Endodermal cell (in vitro differentiated cells): ENCODE results near the gene WDR43. TPM values are rescaled to one million over a fixed set of nuclear protein-coding genes. Genes with fewer than 3 reads are reported as not detected.

ENCODE experiments used
- DNase-seq: peaks from one replicate; pipeline ENCODE4 v3.0.0-alpha.2; 2017
- H3K27ac ChIP-seq: 2 replicates; pipeline ENCODE4 v1.5.1; 2013; ENCODE audit warnings: mild to moderate bottlenecking, low read depth, low read length, moderate library complexity
- H3K27me3 ChIP-seq: 2 replicates; pipeline ENCODE4 v1.6.1; 2013; ENCODE audit warnings: mild to moderate bottlenecking, low read length, moderate library complexity; ENCODE audit not compliant: insufficient read depth, control insufficient read depth, poor library complexity, severe bottlenecking
- H3K36me3 ChIP-seq: 2 replicates; pipeline ENCODE4 v1.7.0; 2013; ENCODE audit warnings: mild to moderate bottlenecking, low read length, moderate library complexity; ENCODE audit not compliant: control insufficient read depth, insufficient read depth
- H3K4me1 ChIP-seq: one replicate; pipeline ENCODE4 v1.7.0; 2013; ENCODE audit warnings: low read length; ENCODE audit not compliant: control insufficient read depth, insufficient read depth
- H3K4me3 ChIP-seq: 2 replicates; pipeline ENCODE4 v1.5.1; 2013; ENCODE audit warnings: mild to moderate bottlenecking, low read length, moderate library complexity
- H3K9ac ChIP-seq: 2 replicates; pipeline ENCODE4 v1.6.1; 2013; ENCODE audit warnings: mild to moderate bottlenecking, low read length, moderate library complexity; ENCODE audit not compliant: poor library complexity, severe bottlenecking; ENCODE audit errors: extremely low read depth
- H3K9me3 ChIP-seq: 2 replicates; pipeline ENCODE4 v1.6.1; 2013; ENCODE audit warnings: mild to moderate bottlenecking, low read length, moderate library complexity; ENCODE audit not compliant: control insufficient read depth
- H3K27ac Mint-ChIP-seq: 2 replicates; pipeline ENCODE4 v1.8.0; 2020; ENCODE audit warnings: mixed read lengths
- H3K27me3 Mint-ChIP-seq: 2 replicates; pipeline ENCODE4 v1.8.0; 2021; ENCODE audit warnings: mild to moderate bottlenecking, mixed read lengths; ENCODE audit not compliant: insufficient read depth
- H3K36me3 Mint-ChIP-seq: 2 replicates; pipeline ENCODE4 v1.8.0; 2020; ENCODE audit warnings: low read depth, mixed read lengths
- H3K4me1 Mint-ChIP-seq: 2 replicates; pipeline ENCODE4 v1.8.0; 2020; ENCODE audit warnings: mixed read lengths
- H3K4me3 Mint-ChIP-seq: 2 replicates; pipeline ENCODE4 v1.8.0; 2020; ENCODE audit warnings: mild to moderate bottlenecking, moderate library complexity, mixed read lengths
- H3K9me3 Mint-ChIP-seq: 2 replicates; pipeline ENCODE4 v1.8.0; 2020; ENCODE audit warnings: mild to moderate bottlenecking, mixed read lengths
- WGBS, 2 experiments: methylation state at CpG; one replicate each; pipeline versions ENCODE4 v1.1.5 to v1.1.7; 2013; ENCODE audit warnings: missing lambda C conversion rate in 2 of 2, mixed read lengths in 1 of 2; ENCODE audit not compliant: insufficient coverage in 1 of 2, insufficient read length in 1 of 2; 5-methylcytosine and 5-hydroxymethylcytosine counted together
- total RNA-seq, 2 donors: library from RNA; stranded (reverse); fragmentation: NEBNext Ultra II Directional in 1 of 2; extraction: Animal tissue kit (Norgen Biotek cat#: 25700) in 1 of 2; gene quantifications; 2 replicates in 1 of 2; 3 replicates in 1 of 2; pipeline ENCODE4 v1.2.1, GENCODE V29; 2021
- TF ChIP-seq, protein P1 (sequence below): fragments of 200-600 bp; sonication (generic); conservative IDR thresholded peaks from 2 replicates; pipeline ENCODE4 v1.5.0; 2021; ENCODE audit warnings: antibody characterized with exemption, mild to moderate bottlenecking

The WDR43 gene
- total RNA-seq, 2 donors from 2014 or later = 64.3 to 77.7 TPM

DNA sequence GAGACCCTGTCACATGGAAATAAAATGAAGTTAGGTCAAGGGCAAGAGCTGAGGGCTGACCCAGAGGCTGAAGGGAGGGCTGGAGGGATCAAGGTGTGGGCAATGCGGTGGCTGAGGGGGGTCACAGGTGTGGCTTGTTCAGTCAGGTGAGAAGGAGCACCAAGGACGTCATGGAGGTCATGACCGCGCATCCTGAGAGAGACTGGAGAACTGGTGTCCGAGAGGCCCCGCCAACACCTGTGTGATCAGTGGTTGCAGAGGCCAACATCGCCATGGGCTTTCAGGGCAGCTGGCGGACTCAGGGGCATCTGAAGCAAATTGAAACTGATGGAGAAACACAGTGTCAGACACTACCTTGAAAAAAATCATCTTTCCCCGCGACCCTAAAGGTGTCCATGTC lies 99.6 kb downstream of the WDR43 start:
- WGBS, 2 experiments = 94 to 98% methylated on average over 10 of the region's 10 CpGs
- DNase-seq = peak; percentile 26
- Mint-ChIP-seq H3K27me3 (no peaks in the 10 kb centered on the region), H3K9me3 (no peaks in the 10 kb centered on the region), H3K27ac (no peak overlapping the region), H3K4me3 (no peak overlapping the region), H3K36me3 (no peaks in the 10 kb centered on the region), H3K4me1 (peaks cover 31% of the 10 kb centered on the region)
- no peak overlapping the region for H3K27ac ChIP-seq
- TF ChIP-seq, protein P1, sequence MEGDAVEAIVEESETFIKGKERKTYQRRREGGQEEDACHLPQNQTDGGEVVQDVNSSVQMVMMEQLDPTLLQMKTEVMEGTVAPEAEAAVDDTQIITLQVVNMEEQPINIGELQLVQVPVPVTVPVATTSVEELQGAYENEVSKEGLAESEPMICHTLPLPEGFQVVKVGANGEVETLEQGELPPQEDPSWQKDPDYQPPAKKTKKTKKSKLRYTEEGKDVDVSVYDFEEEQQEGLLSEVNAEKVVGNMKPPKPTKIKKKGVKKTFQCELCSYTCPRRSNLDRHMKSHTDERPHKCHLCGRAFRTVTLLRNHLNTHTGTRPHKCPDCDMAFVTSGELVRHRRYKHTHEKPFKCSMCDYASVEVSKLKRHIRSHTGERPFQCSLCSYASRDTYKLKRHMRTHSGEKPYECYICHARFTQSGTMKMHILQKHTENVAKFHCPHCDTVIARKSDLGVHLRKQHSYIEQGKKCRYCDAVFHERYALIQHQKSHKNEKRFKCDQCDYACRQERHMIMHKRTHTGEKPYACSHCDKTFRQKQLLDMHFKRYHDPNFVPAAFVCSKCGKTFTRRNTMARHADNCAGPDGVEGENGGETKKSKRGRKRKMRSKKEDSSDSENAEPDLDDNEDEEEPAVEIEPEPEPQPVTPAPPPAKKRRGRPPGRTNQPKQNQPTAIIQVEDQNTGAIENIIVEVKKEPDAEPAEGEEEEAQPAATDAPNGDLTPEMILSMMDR = no peak
- no peak overlapping the region for H3K4me3 ChIP-seq
- no peak overlapping the region for H3K9ac ChIP-seq
- no peaks in the 10 kb centered on the region for H3K9me3 ChIP-seq
- no peaks in the 10 kb centered on the region for H3K36me3 ChIP-seq
- no peaks in the 10 kb centered on the region for H3K4me1 ChIP-seq
- H3K27me3 ChIP-seq = no peaks in the 10 kb centered on the region

DNA sequence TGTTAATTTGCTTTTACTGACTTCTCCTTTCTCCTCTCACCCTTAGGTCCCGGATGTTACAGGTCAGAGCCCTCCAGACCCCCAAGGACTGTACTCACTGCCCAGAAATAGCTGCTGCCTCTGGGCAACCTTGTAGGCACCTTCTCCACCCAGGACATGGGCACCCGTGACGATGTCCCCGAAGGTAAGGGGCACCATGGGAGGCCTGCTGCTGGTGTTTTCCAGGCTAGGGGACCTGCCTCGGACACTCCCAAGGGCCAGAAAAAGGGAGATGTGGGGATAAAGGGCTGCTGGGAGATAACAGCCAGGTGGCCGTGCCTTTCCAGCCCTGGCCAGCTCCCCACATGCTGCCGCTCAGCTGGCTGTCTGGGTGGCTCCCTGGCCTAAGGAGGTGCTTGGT lies 100.2 kb downstream of the WDR43 start:
- no peaks in the 10 kb centered on the region for H3K4me1 ChIP-seq
- peak; percentile 38 for DNase-seq
- WGBS, 2 experiments = 83 to 100% methylated on average over 3 to 7 of the region's 7 CpGs
- H3K27ac Mint-ChIP-seq = no peak overlapping the region
- TF ChIP-seq, protein P1 = no peak
- H3K27ac ChIP-seq = no peak overlapping the region
- H3K36me3 ChIP-seq = no peaks in the 10 kb centered on the region
- no peak overlapping the region for H3K9ac ChIP-seq
- no peaks in the 10 kb centered on the region for H3K36me3 Mint-ChIP-seq
- H3K4me3 Mint-ChIP-seq = no peak overlapping the region
- peaks cover 33% of the 10 kb centered on the region for H3K4me1 Mint-ChIP-seq
- no peaks in the 10 kb centered on the region for H3K9me3 Mint-ChIP-seq
- no peak overlapping the region for H3K4me3 ChIP-seq
- H3K27me3 ChIP-seq = no peaks in the 10 kb centered on the region
- no peaks in the 10 kb centered on the region for H3K9me3 ChIP-seq
- no peaks in the 10 kb centered on the region for H3K27me3 Mint-ChIP-seq

DNA sequence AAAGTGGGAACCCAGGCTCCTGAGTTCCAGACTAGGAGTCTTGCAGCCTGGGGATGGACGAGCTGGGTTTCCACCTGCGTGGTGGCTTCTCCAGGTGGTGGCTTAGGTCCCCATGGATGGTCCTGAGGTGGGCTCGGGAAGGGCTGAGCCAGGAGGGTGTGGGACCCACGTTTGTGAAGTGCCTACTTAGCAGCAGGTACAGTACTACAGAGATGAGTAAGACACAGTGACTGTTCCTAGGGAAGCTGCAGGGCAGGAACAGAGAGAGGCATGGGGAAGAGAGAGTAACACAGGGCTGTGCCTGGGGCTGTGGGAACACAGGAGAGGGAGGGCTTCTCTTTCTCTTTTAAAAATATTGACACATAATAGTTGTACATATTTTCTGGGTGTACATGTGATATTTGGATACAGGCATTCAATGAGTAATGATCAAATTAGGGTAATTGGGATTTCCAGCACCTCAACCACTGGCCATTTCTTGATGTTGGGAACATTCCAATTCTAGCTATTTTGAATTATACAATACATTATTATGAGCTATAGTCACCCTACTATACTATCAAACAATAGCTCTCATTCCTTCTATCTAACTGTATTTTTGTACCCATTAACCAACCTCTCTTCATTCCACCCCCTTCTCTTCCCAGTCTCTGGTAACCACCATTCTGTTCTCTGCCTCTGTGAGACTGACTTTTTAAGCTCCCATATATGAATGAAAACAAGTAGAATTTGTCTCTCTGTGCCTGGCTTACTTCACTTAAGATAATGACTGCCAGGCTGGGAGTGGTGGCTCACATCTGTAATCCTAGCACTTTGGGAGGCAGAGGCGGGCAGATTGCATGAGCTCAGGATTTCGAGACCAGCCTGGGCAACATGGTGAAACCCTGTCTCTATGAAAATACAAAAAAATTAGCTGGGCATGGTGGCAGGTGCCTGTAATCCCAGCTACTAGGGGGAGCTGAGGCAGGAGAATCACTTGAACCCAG lies 101.6 kb downstream of the WDR43 start:
- H3K27ac Mint-ChIP-seq = no peak overlapping the region
- H3K4me1 ChIP-seq = no peaks in the 10 kb centered on the region
- no peaks in the 10 kb centered on the region for H3K27me3 Mint-ChIP-seq
- H3K27me3 ChIP-seq = no peaks in the 10 kb centered on the region
- no peak overlapping the region for H3K27ac ChIP-seq
- no peak overlapping the region for H3K9ac ChIP-seq
- H3K4me3 Mint-ChIP-seq = no peak overlapping the region
- no peaks in the 10 kb centered on the region for H3K36me3 ChIP-seq
- no peak for DNase-seq
- no peaks in the 10 kb centered on the region for H3K9me3 ChIP-seq
- H3K4me3 ChIP-seq = no peak overlapping the region
- H3K36me3 Mint-ChIP-seq = no peaks in the 10 kb centered on the region
- TF ChIP-seq, protein P1 = no peak
- no peaks in the 10 kb centered on the region for H3K9me3 Mint-ChIP-seq
- 83 to 87% methylated on average over 3 to 6 of the region's 6 CpGs for WGBS, 2 experiments
- peaks cover 34% of the 10 kb centered on the region for H3K4me1 Mint-ChIP-seq
